GM12865 (cell line): ENCODE results near the gene RBM8A.

ENCODE experiments used
- DNase-seq: peaks from one replicate; pipeline ENCODE4 v3.0.0; 2010; ENCODE audit warnings: low read depth
- H3K4me3 ChIP-seq: 2 replicates; pipeline ENCODE4 v1.5.1; 2011; ENCODE audit warnings: mild to moderate bottlenecking, low read depth, low read length, control low read depth
- TF ChIP-seq, protein P1 (sequence below): IDR thresholded peaks from 2 replicates; pipeline ENCODE4 v1.5.1; 2011; ENCODE audit warnings: low read length, control low read depth, low read depth, inconsistent platforms; ENCODE audit not compliant: insufficient read depth; ENCODE audit errors: missing control alignments

Gene RBM8A

DNA sequence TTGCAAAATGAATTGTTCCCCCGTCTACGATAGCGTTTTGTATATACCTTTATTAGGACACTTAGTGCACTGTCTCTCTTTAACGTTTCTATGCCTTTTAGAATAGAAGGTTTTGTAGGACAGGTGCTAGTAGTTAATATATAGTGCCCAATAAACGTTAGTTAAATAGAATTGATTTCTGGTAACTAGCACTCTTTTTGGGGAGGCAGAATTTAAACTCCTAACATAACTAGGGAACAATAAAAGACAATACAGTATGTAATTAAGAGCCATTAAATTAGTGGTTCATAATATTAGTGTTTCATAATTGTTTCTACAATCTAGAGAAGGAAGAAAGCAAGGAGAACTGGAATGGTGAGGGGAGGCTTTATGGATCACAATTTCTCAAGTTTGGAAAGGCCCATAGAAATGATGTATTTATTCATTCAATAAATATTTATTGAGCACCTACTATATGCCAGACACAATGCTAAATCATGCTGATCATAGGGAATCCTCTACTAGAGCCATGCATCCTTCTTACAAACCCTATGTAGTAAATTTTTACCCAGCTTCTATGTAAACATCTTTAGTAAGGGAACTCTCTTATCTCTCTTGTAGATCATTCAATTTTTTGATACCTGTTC lies 37.9 kb upstream of the RBM8A start:
- DNase-seq = no peak
- TF ChIP-seq, protein P1, sequence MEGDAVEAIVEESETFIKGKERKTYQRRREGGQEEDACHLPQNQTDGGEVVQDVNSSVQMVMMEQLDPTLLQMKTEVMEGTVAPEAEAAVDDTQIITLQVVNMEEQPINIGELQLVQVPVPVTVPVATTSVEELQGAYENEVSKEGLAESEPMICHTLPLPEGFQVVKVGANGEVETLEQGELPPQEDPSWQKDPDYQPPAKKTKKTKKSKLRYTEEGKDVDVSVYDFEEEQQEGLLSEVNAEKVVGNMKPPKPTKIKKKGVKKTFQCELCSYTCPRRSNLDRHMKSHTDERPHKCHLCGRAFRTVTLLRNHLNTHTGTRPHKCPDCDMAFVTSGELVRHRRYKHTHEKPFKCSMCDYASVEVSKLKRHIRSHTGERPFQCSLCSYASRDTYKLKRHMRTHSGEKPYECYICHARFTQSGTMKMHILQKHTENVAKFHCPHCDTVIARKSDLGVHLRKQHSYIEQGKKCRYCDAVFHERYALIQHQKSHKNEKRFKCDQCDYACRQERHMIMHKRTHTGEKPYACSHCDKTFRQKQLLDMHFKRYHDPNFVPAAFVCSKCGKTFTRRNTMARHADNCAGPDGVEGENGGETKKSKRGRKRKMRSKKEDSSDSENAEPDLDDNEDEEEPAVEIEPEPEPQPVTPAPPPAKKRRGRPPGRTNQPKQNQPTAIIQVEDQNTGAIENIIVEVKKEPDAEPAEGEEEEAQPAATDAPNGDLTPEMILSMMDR = no peak
- H3K4me3 ChIP-seq = peak overlapping the region; percentile 81

DNA sequence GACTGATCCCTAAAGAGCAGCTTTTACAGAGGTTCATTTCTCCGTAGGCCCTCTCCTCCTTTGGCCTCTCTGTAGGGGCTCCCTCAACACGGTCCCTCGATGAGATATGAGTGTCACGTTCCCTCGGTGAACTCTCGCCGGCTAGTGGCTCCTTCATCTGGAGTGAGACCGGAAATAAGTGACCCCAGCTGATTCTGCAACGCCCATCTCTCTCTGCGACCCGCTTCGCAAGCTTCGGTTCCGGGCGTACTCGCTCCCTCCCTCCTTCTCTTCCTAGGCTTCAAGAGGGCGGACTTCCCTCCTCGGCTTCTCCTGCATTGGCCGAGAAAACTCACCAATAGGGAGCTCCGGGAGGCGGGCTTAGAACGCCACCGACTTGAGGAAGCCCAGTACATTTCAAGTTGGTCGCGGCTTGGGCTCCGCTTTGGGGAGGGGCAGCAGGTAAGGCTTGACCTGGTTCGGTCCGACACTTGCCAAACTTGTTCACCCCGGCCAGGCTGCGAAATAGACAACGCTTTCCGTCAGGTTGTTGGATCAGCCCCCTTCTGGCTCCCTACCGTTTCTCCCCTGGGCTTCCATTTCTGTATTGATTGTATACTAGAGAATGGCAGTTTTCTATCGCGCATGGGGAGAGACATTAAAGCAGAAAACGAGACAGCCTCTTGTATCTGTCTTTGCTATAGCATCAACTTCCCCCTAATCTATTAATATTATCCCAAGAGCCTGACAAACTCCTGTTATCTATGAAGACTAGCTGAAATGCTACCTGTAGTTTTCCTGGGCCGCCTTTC lies 37.2 kb upstream of the RBM8A start, which contains the start of the genes ANKRD34A and POLR3GL:
Gene ANKRD34A (minus strand): TSS at position 248 of the 791 bp plus-strand sequence. CDS start 2,816 bp downstream, outside the sequence.
Gene POLR3GL (plus strand): TSS at position 363 of the 791 bp plus-strand sequence. CDS start 10,176 bp downstream, outside the sequence.
- peak within 1 kb of the TSS; percentile 81 for H3K4me3 ChIP-seq
- TF ChIP-seq, protein P1 = no peak
- peak; percentile 97 for DNase-seq

DNA sequence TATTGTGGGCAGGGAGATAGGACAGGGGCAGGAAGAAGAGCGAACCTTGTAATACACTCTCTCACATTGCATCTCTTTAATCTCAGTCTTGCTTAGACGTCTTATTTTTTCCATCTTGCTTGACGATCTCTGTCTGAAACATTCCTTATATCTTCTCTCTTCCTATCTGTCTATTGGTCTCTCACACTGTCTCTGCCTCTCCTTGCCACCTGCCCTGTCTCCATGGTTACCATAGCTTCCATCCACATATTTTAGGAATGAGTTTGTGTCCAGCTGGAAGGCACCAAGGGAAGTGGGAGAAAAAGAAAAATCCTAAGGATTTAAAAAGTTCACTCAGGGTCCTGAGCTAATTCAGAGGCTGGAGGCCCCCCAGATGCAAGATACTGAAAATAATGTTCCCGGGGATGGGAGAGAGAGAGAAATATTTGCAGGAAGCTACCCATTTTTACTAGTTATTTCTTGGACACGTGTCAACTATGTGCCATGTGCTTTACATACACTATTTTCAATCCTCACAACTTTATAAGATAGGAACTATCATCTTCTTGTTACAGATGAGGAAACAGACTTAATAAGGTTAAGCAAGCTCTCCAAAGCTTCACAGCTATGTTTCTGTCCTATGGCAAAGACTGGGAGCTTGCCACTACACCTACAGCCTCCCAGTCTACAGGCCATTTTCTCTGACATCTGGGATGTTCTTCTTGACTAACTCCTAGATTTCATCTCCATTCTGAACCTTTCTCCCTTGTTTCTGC lies 36.2 kb upstream of the RBM8A start:
- TF ChIP-seq, protein P1 = no peak
- peak overlapping the region; percentile 81 for H3K4me3 ChIP-seq
- DNase-seq = no peak

DNA sequence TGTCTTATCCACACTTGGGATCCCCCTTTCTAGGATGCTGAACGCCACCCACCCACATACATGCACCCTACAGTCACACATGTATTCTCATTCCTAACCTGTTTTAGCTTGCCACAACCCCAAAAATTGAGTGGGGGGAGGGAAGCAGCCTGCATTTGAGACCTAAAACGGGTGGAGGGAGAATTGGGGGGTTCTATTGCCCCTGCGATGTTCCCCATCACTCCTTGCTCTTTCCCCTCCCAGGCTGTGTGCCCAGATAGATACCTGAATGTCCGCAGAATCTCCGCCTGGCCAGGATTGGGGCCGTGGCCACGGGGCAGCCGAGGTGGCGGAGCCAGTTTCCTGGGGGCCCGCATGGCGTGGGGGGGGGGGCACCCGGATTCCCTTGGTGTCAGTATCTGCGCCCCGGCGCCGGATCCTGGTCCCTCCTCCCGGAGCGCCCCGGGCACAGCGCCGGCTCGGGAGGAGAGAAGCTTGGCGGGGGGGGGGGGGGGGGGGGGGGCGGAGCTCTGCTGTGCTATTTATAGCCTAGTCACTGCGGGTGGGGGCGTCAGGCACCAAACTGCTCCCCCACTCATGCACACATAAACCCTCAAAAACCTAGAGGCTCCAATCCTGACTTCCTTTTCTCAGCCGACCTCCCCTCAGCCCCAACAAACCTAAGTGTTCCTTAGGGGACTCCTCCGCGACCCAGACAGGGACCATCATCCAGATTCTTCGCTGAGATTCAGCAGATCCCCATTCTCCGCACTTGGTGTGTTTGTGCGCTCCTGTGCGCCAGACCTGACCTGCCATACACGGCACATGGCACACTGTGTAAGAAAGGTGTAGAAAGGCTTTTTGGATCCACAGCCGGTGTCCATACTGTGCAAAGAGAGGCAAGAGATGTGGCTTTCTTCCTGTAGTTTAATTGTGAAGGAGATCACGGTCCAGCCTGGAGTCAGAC lies 35.1 kb upstream of the RBM8A start:
- DNase-seq = no peak
- H3K4me3 ChIP-seq = peak overlapping the region; percentile 52
- TF ChIP-seq, protein P1 = no peak

DNA sequence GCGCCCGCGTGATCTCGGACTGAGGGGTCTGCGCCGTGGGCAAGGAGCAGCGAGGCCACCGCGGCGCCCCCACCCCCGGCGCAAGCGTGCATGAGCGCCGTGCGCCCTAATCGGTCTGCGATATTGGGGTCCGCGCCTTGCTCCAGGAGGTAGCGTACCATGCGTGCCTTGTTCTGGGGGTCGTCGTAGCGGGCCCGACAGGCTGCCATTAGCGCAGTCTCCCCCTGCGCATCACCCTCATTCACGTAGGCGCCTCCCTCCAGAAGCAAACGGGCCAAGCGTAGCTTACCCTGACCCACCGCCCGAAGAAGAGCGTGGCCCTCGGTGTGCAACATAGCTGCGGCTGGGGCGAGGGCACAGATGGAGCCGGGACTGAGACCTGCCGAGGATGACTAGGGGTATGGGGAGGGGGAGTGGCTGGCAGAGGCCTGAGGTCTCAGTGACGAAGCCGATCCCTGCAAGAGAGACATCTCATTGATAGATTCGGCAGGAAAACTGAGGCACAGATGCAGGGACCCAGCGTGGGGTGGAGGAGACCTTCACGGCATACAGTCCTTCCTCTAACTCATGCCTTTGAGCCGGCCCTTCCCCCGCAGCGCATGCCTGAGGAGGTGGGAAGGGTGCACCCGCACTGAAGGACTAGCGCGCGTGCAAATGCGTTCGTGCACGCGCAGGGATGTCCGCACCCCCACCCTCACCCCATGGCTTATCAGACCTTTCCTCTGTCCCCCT lies 34.3 kb upstream of the RBM8A start:
- H3K4me3 ChIP-seq = peak overlapping the region; percentile 52
- TF ChIP-seq, protein P1 = no peak
- peak; percentile 25 for DNase-seq

DNA sequence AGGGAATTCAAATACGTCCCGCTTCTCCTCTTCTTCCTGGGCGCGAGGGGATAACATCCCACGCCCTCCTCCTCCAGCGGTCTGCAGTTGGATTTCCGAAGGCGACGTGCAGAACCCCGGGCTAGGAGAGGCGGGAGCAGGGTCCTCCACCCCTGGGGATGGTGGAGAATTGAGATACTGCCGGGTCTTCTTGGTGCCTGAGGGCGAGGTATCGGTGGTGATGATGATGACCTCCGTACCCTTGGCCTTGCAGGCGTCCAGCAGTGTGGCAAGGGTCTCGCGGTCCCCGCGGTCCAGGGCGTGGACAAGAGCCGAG lies 33.8 kb upstream of the RBM8A start:
- no peak for DNase-seq
- peak overlapping the region; percentile 52 for H3K4me3 ChIP-seq
- TF ChIP-seq, protein P1 = no peak
